Heart left ventricle (tissue), 13 donors: ENCODE measurements around the gene ANO3.

Experiments used
- POLR2A ChIP-seq, 2 donors: fragments of 450-650 bp; IDR thresholded peaks; one replicate each; pipeline ENCODE4 v1.6.1; 2017; ENCODE audit warnings: antibody characterized with exemption in 2 of 2, mild to moderate bottlenecking in 2 of 2, moderate library complexity in 2 of 2
- TF ChIP-seq, protein P1 (sequence below), 12 donors: fragments of 200-600 bp; sonication (generic) in 4 of 12; IDR thresholded peaks; one replicate each; pipeline versions ENCODE4 v1.5.0 to v1.8.0; 2018 to 2022; ENCODE audit warnings: antibody characterized with exemption in 12 of 12, mild to moderate bottlenecking in 5 of 12
- donor health status: ischemic (EF 13 %, LVEDD 7.1; RV severe dilation, severe dysfunction).
- donor health status: DM: no; HTN: yes; CAD: no.
- donor health status: DM: no; HTN: no; CAD: no.
- donor health status: ischemic (EF 25% LVEDD 6.9; RV normal size, moderate dysfunction).
- donor health status: ischemic (EF 25% LVEDD 5.7; RV mildly dilated, moderate dysfunction).
- donor health status: ischemic (EF 35%, LVEDD 5.7; RV mildly dilated, moderate dysfunction).
- donor health status: nonischemic (EF 11% LVEDD 7.7; RV severe dilation, severe dysfunction).
- donor health status: DM: yes; HTN: yes; CAD: no.
- donor health status: PGD.
- donor health status: ischemic (EF 29% LVEDD 5.4; RV normal size, mild dysfunction).
- donor health status: nonischemic (EF 23%, LVEDD 6.1; RV moderate dilation, normal function).

DNA sequence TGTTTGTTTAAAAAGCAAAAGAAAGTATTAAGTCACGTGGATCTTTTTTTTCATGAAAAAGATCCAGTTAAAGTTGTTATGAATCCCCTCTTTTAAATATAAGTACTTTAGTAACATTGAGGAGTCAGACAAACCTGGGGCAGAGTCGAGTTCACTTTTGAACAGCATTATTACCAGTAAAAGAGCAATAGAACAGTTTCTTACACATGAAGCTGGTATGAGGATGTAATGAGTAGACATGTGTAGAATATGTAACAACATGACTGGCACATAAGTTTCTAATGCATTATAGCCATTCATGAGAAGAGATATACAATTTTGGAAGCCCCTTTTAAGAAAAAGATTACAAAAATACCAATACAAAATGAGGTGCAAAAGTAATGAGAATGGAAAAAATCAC lies 247.8 kb downstream of the ANO3 start:
- TF ChIP-seq, protein P1, sequence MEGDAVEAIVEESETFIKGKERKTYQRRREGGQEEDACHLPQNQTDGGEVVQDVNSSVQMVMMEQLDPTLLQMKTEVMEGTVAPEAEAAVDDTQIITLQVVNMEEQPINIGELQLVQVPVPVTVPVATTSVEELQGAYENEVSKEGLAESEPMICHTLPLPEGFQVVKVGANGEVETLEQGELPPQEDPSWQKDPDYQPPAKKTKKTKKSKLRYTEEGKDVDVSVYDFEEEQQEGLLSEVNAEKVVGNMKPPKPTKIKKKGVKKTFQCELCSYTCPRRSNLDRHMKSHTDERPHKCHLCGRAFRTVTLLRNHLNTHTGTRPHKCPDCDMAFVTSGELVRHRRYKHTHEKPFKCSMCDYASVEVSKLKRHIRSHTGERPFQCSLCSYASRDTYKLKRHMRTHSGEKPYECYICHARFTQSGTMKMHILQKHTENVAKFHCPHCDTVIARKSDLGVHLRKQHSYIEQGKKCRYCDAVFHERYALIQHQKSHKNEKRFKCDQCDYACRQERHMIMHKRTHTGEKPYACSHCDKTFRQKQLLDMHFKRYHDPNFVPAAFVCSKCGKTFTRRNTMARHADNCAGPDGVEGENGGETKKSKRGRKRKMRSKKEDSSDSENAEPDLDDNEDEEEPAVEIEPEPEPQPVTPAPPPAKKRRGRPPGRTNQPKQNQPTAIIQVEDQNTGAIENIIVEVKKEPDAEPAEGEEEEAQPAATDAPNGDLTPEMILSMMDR (IDR thresholded peaks at IDR 0.05) = no peak
- TF ChIP-seq POLR2A (IDR thresholded peaks at IDR 0.05) = no peak
